ENCODE data around the gene KY. TPM values are rescaled to one million over a fixed set of nuclear protein-coding genes. Genes with fewer than 3 reads are reported as not detected.

Gene KY
- total RNA-seq, 2 experiments from 2014 or later: not detected

- BruUV-seq (replicated peaks): no TSS peak
- POLR2A ChIA-PET: interaction anchor here (0.7 kb wide), 1 partner anchor 656 kb away, joined by 3 read pairs; no protein-coding TSS in a partner anchor
Observed at GRCh38 chr3:134654031-134654430, 3.2 kb upstream of the KY start.

GRCh38 chr3:134652886-134653630, 2.2 kb upstream of the KY start:
- TF ChIP-seq CTCF (conservative IDR thresholded peaks at IDR 0.05; ENCODE audit: low read length) (no peak), EZH2phosphoT487 (IDR thresholded peaks at IDR 0.05; ENCODE audit: borderline replicate concordance, low read depth, low read length) (no peak)
- Histone ChIP-seq H3K9me2 (ENCODE audit: insufficient read depth, low read length) (no peaks in the 10 kb centered on the region), H3K9me3 (ENCODE audit: low read length) (no peaks in the 10 kb centered on the region), H3K4me3 (ENCODE audit: low read depth, low read length, poor library complexity, severe bottlenecking) (no peak overlapping the region), H2AFZ (ENCODE audit: low read length) (no peak overlapping the region), H4K20me1 (ENCODE audit: insufficient read depth, low read length) (no peaks in the 10 kb centered on the region), H3K4me1 (ENCODE audit: insufficient read depth, low read length, poor library complexity, severe bottlenecking) (no peaks in the 10 kb centered on the region), H3K4me2 (ENCODE audit: low read length) (no peak overlapping the region), H3K36me3 (ENCODE audit: insufficient read depth, low read length) (no peaks in the 10 kb centered on the region), H3K79me2 (ENCODE audit: insufficient read depth, low read depth, low read length) (no peaks in the 10 kb centered on the region), H3K27ac (ENCODE audit: low read depth, low read length, poor library complexity, severe bottlenecking) (no peak overlapping the region)
- POLR2A ChIA-PET: no interaction called here
- no TSS peak for BruUV-seq (replicated peaks)
- intact Hi-C loops (cut with micrococcal nuclease; ENCODE audit: unreplicated experiment): no loop called here
- CTCF ChIA-PET (ENCODE audit: unreplicated experiment): no interaction called here
- DNase-seq (ENCODE audit: low spot score): no peak

More at GRCh38 chr3:134654031-134654430, 3.2 kb upstream of the KY start:
- CTCF ChIA-PET (ENCODE audit: unreplicated experiment): no interaction called here
- Histone ChIP-seq H3K9me3 (ENCODE audit: low read length) (no peaks in the 10 kb centered on the region), H2AFZ (ENCODE audit: low read length) (no peak overlapping the region), H3K4me3 (ENCODE audit: low read depth, low read length, poor library complexity, severe bottlenecking) (no peak overlapping the region), H3K79me2 (ENCODE audit: insufficient read depth, low read depth, low read length) (no peaks in the 10 kb centered on the region), H3K9me2 (ENCODE audit: insufficient read depth, low read length) (no peaks in the 10 kb centered on the region), H4K20me1 (ENCODE audit: insufficient read depth, low read length) (no peaks in the 10 kb centered on the region), H3K36me3 (ENCODE audit: insufficient read depth, low read length) (no peaks in the 10 kb centered on the region), H3K4me2 (ENCODE audit: low read length) (no peak overlapping the region), H3K4me1 (ENCODE audit: insufficient read depth, low read length, poor library complexity, severe bottlenecking) (no peaks in the 10 kb centered on the region), H3K27ac (ENCODE audit: low read depth, low read length, poor library complexity, severe bottlenecking) (no peak overlapping the region)
- intact Hi-C loops (cut with micrococcal nuclease; ENCODE audit: unreplicated experiment): no loop called here
- DNase-seq (ENCODE audit: low spot score): no peak
- TF ChIP-seq CTCF (conservative IDR thresholded peaks at IDR 0.05; ENCODE audit: low read length): no peak
- TF ChIP-seq EZH2phosphoT487 (IDR thresholded peaks at IDR 0.05; ENCODE audit: borderline replicate concordance, low read depth, low read length): no peak

GRCh38 chr3:134652409-134652831, 1.6 kb upstream of the KY start:
- no peaks in the 10 kb centered on the region for H3K4me1 ChIP-seq (ENCODE audit: insufficient read depth, low read length, poor library complexity, severe bottlenecking)
- H3K4me2 ChIP-seq (ENCODE audit: low read length): no peak overlapping the region
- H4K20me1 ChIP-seq (ENCODE audit: insufficient read depth, low read length): no peaks in the 10 kb centered on the region
- no peak overlapping the region for H3K4me3 ChIP-seq (ENCODE audit: low read depth, low read length, poor library complexity, severe bottlenecking)
- no TSS peak for BruUV-seq (replicated peaks)
- H3K9me3 ChIP-seq (ENCODE audit: low read length): no peaks in the 10 kb centered on the region
- intact Hi-C loops (cut with micrococcal nuclease; ENCODE audit: unreplicated experiment): no loop called here
- no peak for TF ChIP-seq CTCF (conservative IDR thresholded peaks at IDR 0.05; ENCODE audit: low read length)
- no peak for TF ChIP-seq EZH2phosphoT487 (IDR thresholded peaks at IDR 0.05; ENCODE audit: borderline replicate concordance, low read depth, low read length)
- ChIA-PET POLR2A (no interaction called here), CTCF (ENCODE audit: unreplicated experiment) (no interaction called here)
- no peaks in the 10 kb centered on the region for H3K36me3 ChIP-seq (ENCODE audit: insufficient read depth, low read length)
- no peak overlapping the region for H3K27ac ChIP-seq (ENCODE audit: low read depth, low read length, poor library complexity, severe bottlenecking)
- no peak for DNase-seq (ENCODE audit: low spot score)
- H2AFZ ChIP-seq (ENCODE audit: low read length): no peak overlapping the region
- no peaks in the 10 kb centered on the region for H3K79me2 ChIP-seq (ENCODE audit: insufficient read depth, low read depth, low read length)
- no peaks in the 10 kb centered on the region for H3K9me2 ChIP-seq (ENCODE audit: insufficient read depth, low read length)

Data from OCI-LY7 (cell line).